HEK293 (cell line): ENCODE measurements around the gene VPS11.

Experiments used
- CTCF ChIA-PET: fragments of 350-600 bp; formaldehyde crosslinking; extraction: SDS; loops from one replicate; lab custom pipeline; 2021; ENCODE audit warnings: antibody characterized with exemption; lab: Yijun Ruan, JAX
- POLR2A ChIA-PET: fragments of 300-600 bp; formaldehyde crosslinking; extraction: SDS; loops from one replicate; lab custom pipeline; 2020; ENCODE audit warnings: antibody characterized with exemption, inconsistent platforms; lab: Yijun Ruan, JAX
- H3K27ac ChIP-seq: fragments of 200-500 bp; sonication (Bioruptor generic); 2 replicates; pipeline ENCODE4 v1.5.1; 2014; ENCODE audit warnings: low read depth, low read length, control low read depth, inconsistent platforms; ENCODE audit errors: extremely low read depth
- H3K36me3 ChIP-seq, 2 experiments: fragments of 200-500 bp in 1 of 2; sonication (Bioruptor generic) in 1 of 2; 1 replicate in 1 of 2; 2 replicates in 1 of 2; pipeline ENCODE4 v1.5.1; 2014 to 2017; ENCODE audit warnings: inconsistent platforms in 2 of 2, low read length in 2 of 2; ENCODE audit not compliant: control insufficient read depth in 2 of 2, insufficient read depth in 1 of 2
- H3K4me1 ChIP-seq: fragments of 200-500 bp; sonication (Bioruptor generic); 2 replicates; pipeline ENCODE4 v1.5.1; 2014; ENCODE audit warnings: mild to moderate bottlenecking, low read length, inconsistent platforms; ENCODE audit not compliant: control insufficient read depth, insufficient read depth
- H3K4me3 ChIP-seq: 2 replicates; pipeline ENCODE4 v1.5.1; 2011; ENCODE audit warnings: low read depth, mild to moderate bottlenecking, control low read depth, low read length, moderate library complexity
- H3K9me3 ChIP-seq: fragments of 200-500 bp; sonication (Bioruptor generic); 2 replicates; pipeline ENCODE4 v1.5.1; 2014; ENCODE audit warnings: low read depth, low read length, inconsistent platforms; ENCODE audit not compliant: control insufficient read depth, insufficient read depth
- EGR2 ChIP-seq: fragments of 450-650 bp; formaldehyde crosslinking; IDR thresholded peaks from 2 replicates; pipeline ENCODE4 v1.5.1; 2016; ENCODE audit warnings: low read depth, missing biosample characterization, missing genetic modification characterization
- KLF1 ChIP-seq: fragments of 450-650 bp; formaldehyde crosslinking; IDR thresholded peaks from 2 replicates; pipeline ENCODE4 v1.5.1; 2016; ENCODE audit warnings: missing biosample characterization, missing genetic modification characterization
- KLF8 ChIP-seq: fragments of 450-650 bp; formaldehyde crosslinking; IDR thresholded peaks from 2 replicates; pipeline ENCODE4 v1.5.1; 2016; ENCODE audit warnings: missing biosample characterization, missing genetic modification characterization
- SCRT2 ChIP-seq: fragments of 450-650 bp; formaldehyde crosslinking; IDR thresholded peaks from 2 replicates; pipeline ENCODE4 v1.5.1; 2016; ENCODE audit warnings: missing biosample characterization, missing genetic modification characterization
- SP2 ChIP-seq: fragments of 450-650 bp; formaldehyde crosslinking; IDR thresholded peaks from 2 replicates; pipeline ENCODE4 v1.5.1; 2016; ENCODE audit warnings: missing biosample characterization, missing genetic modification characterization
- ZFP37 ChIP-seq: fragments of 450-650 bp; formaldehyde crosslinking; IDR thresholded peaks from 2 replicates; pipeline ENCODE4 v1.5.1; 2016; ENCODE audit warnings: missing biosample characterization, missing genetic modification characterization
- ZFP69B ChIP-seq: fragments of 450-650 bp; formaldehyde crosslinking; IDR thresholded peaks from 2 replicates; pipeline ENCODE4 v1.5.1; 2016; ENCODE audit warnings: missing biosample characterization, missing genetic modification characterization
- ZIC2 ChIP-seq: fragments of 450-650 bp; formaldehyde crosslinking; IDR thresholded peaks from 2 replicates; pipeline ENCODE4 v1.5.1; 2016; ENCODE audit warnings: missing biosample characterization, missing genetic modification characterization
- ZNF133 ChIP-seq: fragments of 450-650 bp; formaldehyde crosslinking; IDR thresholded peaks from 2 replicates; pipeline ENCODE4 v1.5.1; 2016; ENCODE audit warnings: missing biosample characterization, missing genetic modification characterization
- ZNF23 ChIP-seq: fragments of 450-650 bp; formaldehyde crosslinking; IDR thresholded peaks from 2 replicates; pipeline ENCODE4 v1.5.1; 2016; ENCODE audit warnings: missing biosample characterization, missing genetic modification characterization, borderline replicate concordance
- ZNF248 ChIP-seq: fragments of 450-650 bp; formaldehyde crosslinking; IDR thresholded peaks from 2 replicates; pipeline ENCODE4 v1.5.1; 2017; ENCODE audit warnings: missing biosample characterization, missing genetic modification characterization
- ZNF302 ChIP-seq: fragments of 450-650 bp; formaldehyde crosslinking; IDR thresholded peaks from 2 replicates; pipeline ENCODE4 v1.5.1; 2016; ENCODE audit warnings: missing biosample characterization, missing genetic modification characterization, low read depth
- ZNF366 ChIP-seq: fragments of 450-650 bp; formaldehyde crosslinking; conservative IDR thresholded peaks from 2 replicates; pipeline ENCODE4 v1.5.1; 2016; ENCODE audit warnings: missing biosample characterization, missing genetic modification characterization
- ZNF433 ChIP-seq: fragments of 450-650 bp; formaldehyde crosslinking; IDR thresholded peaks from 2 replicates; pipeline ENCODE4 v1.5.1; 2016; ENCODE audit warnings: missing biosample characterization, missing genetic modification characterization, low read depth
- ZNF626 ChIP-seq: fragments of 450-650 bp; sonication (Bioruptor Pico); formaldehyde crosslinking; IDR thresholded peaks from 2 replicates; pipeline ENCODE4 v1.5.1; 2018; ENCODE audit warnings: missing biosample characterization, missing genetic modification characterization, inconsistent platforms
- ZNF629 ChIP-seq: fragments of 450-650 bp; formaldehyde crosslinking; IDR thresholded peaks from 2 replicates; pipeline ENCODE4 v1.5.1; 2017; ENCODE audit warnings: missing biosample characterization, missing genetic modification characterization
- ZNF843 ChIP-seq: fragments of 450-650 bp; formaldehyde crosslinking; IDR thresholded peaks from 2 replicates; pipeline ENCODE4 v1.5.1; 2016; ENCODE audit warnings: missing biosample characterization, missing genetic modification characterization
- TF ChIP-seq, protein P1 (sequence below): fragments of 450-650 bp; formaldehyde crosslinking; IDR thresholded peaks from 2 replicates; pipeline ENCODE4 v1.5.1; 2017; ENCODE audit warnings: missing biosample characterization, missing genetic modification characterization
- TF ChIP-seq, protein P2 (sequence below): fragments of 450-650 bp; formaldehyde crosslinking; IDR thresholded peaks from 2 replicates; pipeline ENCODE4 v1.5.1; 2016; ENCODE audit warnings: missing biosample characterization, missing genetic modification characterization
- TF ChIP-seq, protein P3 (sequence below): fragments of 450-650 bp; formaldehyde crosslinking; conservative IDR thresholded peaks from 2 replicates; pipeline ENCODE4 v1.5.1; 2016; ENCODE audit warnings: low read depth, missing biosample characterization, missing genetic modification characterization
- TF ChIP-seq, protein P4 (sequence below): fragments of 450-650 bp; formaldehyde crosslinking; IDR thresholded peaks from 2 replicates; pipeline ENCODE4 v1.5.1; 2016; ENCODE audit warnings: missing biosample characterization, missing genetic modification characterization
- TF ChIP-seq, protein P5 (sequence below): fragments of 450-650 bp; formaldehyde crosslinking; IDR thresholded peaks from 2 replicates; pipeline ENCODE4 v1.5.1; 2016; ENCODE audit warnings: missing biosample characterization, missing genetic modification characterization

The VPS11 gene

DNA sequence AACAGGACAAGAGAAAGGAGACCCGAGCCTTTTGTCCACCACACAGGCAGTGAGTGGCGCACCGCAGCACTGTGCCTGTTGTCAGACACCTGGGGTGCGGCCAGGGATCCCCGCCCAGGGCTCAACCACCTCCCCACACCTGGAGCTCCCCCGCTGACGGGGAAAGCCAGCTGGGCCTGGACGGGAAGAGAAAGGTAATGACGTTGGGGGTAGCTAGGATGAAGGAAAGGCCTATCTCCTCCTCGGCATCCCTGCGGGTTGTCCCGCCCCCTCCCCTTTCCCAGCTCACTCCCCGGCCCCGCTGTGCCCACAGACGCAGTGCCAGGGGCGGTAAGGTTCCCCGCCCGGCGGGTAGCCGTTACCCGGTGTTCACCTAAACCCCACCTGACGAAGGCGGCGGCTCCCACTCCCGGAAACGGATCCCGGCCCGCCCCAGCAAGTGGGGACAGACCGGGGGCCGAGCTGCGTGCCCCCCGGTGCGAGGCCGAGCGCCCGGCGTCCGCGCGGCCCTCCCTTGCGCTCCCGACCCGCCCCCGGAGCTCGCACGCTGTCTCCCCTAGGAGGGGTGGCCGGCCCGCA is 11.1 kb upstream of the VPS11 start (continued):
- TF ChIP-seq SP2 (tag by site-specific recombination) (peak; percentile 63), EGR2 (tag by site-specific recombination) (peak; percentile 53), ZNF248 (tag by site-specific recombination) (no peak), ZIC2 (peak; percentile 77)
- TF ChIP-seq, protein P1, sequence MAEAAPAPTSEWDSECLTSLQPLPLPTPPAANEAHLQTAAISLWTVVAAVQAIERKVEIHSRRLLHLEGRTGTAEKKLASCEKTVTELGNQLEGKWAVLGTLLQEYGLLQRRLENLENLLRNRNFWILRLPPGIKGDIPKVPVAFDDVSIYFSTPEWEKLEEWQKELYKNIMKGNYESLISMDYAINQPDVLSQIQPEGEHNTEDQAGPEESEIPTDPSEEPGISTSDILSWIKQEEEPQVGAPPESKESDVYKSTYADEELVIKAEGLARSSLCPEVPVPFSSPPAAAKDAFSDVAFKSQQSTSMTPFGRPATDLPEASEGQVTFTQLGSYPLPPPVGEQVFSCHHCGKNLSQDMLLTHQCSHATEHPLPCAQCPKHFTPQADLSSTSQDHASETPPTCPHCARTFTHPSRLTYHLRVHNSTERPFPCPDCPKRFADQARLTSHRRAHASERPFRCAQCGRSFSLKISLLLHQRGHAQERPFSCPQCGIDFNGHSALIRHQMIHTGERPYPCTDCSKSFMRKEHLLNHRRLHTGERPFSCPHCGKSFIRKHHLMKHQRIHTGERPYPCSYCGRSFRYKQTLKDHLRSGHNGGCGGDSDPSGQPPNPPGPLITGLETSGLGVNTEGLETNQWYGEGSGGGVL (tag by site-specific recombination): peak; percentile 56; the same call in 1 of the 2 replicates
- TF ChIP-seq, protein P2, sequence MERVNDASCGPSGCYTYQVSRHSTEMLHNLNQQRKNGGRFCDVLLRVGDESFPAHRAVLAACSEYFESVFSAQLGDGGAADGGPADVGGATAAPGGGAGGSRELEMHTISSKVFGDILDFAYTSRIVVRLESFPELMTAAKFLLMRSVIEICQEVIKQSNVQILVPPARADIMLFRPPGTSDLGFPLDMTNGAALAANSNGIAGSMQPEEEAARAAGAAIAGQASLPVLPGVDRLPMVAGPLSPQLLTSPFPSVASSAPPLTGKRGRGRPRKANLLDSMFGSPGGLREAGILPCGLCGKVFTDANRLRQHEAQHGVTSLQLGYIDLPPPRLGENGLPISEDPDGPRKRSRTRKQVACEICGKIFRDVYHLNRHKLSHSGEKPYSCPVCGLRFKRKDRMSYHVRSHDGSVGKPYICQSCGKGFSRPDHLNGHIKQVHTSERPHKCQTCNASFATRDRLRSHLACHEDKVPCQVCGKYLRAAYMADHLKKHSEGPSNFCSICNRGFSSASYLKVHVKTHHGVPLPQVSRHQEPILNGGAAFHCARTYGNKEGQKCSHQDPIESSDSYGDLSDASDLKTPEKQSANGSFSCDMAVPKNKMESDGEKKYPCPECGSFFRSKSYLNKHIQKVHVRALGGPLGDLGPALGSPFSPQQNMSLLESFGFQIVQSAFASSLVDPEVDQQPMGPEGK (tag by site-specific recombination): peak; percentile 32; the same call in 1 of the 2 replicates

DNA sequence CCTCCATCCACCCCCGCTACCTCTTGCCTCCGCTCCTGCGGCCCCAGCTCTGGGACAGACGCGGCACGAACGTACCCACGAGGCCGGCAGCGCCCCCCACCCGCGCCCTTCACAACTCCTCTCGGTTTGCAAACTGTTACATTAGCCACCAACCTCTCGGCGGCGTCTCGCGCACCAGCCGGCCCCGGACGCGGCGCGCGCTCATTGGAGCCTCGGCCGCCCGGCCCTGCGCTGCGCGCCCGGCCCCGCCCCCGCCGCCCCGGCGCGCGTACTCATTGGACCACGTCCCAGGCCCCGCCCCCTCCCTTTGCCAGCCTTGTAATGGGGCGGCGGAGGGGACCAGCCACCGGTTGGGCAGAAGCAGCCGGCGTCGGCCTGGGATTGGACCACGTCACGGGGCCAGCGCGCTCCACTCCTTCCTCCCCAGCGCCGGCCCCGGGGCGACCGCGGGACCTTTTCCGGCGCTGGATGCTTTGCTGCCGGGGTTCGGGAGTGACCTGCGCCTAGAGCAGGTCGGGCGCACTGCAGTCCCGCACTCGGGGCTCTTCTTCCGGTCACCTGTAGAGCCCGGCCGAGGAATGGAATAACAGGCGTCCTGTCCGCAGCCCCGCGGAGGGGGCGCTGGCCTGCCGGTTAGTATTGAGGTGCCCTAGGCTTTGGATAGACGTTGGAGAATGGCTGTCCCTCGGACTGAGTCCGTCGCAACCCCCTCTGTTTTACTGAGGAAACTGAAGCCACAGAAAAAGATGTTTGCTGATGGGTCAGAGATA is 10.4 kb upstream of the VPS11 start, which contains the start of gene HYOU1:
Gene HYOU1, minus strand, starts transcription at position 206 of the 770 bp plus-strand sequence. CDS start 1,045 bp downstream, outside the sequence.
- H3K27ac ChIP-seq: peak within 1 kb of the TSS; percentile 72; the same call in 1 of the 2 replicates
- ChIA-PET CTCF (interaction anchor here (0.7 to 1.5 kb wide), 4 partner anchors 11 to 281 kb away, joined by 3 to 6 read pairs (median 4); partner anchors contain the start of gene VPS11), POLR2A (interaction anchor here (0.5 to 4.0 kb wide), 17 partner anchors 9 to 91 kb away, joined by 3 to 20 read pairs (median 4); partner anchors contain the start of genes C2CD2L, DPAGT1, HINFP and HMBS)
- peaks cover 4 to 37% of the 10 kb centered on the region in 2 experiments; a peak in 1 of 3 replicates for H3K36me3 ChIP-seq
- H3K4me1 ChIP-seq: no peaks in the 10 kb centered on the region
- peak within 1 kb of the TSS; percentile 85 for H3K4me3 ChIP-seq
- H3K9me3 ChIP-seq: no peaks in the 10 kb centered on the region
- TF ChIP-seq ZFP37 (tag by site-specific recombination) (no peak), ZNF629 (peak; percentile 36; the same call in 1 of the 2 replicates), ZNF366 (tag by site-specific recombination) (no peak), KLF8 (tag by site-specific recombination) (peak; percentile 33; the same call in 1 of the 2 replicates), ZNF23 (tag by site-specific recombination) (no peak), KLF1 (no peak), SCRT2 (tag by site-specific recombination) (peak; percentile 92), ZNF133 (tag by site-specific recombination) (no peak), ZNF626 (no peak), ZNF843 (tag by site-specific recombination) (no peak), ZFP69B (no peak; the same call in 1 of the 2 replicates), ZNF433 (tag by site-specific recombination) (no peak), ZNF302 (tag by site-specific recombination) (no peak)
- TF ChIP-seq, protein P3, sequence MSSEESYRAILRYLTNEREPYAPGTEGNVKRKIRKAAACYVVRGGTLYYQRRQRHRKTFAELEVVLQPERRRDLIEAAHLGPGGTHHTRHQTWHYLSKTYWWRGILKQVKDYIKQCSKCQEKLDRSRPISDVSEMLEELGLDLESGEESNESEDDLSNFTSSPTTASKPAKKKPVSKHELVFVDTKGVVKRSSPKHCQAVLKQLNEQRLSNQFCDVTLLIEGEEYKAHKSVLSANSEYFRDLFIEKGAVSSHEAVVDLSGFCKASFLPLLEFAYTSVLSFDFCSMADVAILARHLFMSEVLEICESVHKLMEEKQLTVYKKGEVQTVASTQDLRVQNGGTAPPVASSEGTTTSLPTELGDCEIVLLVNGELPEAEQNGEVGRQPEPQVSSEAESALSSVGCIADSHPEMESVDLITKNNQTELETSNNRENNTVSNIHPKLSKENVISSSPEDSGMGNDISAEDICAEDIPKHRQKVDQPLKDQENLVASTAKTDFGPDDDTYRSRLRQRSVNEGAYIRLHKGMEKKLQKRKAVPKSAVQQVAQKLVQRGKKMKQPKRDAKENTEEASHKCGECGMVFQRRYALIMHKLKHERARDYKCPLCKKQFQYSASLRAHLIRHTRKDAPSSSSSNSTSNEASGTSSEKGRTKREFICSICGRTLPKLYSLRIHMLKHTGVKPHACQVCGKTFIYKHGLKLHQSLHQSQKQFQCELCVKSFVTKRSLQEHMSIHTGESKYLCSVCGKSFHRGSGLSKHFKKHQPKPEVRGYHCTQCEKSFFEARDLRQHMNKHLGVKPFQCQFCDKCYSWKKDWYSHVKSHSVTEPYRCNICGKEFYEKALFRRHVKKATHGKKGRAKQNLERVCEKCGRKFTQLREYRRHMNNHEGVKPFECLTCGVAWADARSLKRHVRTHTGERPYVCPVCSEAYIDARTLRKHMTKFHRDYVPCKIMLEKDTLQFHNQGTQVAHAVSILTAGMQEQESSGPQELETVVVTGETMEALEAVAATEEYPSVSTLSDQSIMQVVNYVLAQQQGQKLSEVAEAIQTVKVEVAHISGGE (tag by site-specific recombination): peak; percentile 72
- TF ChIP-seq, protein P4, sequence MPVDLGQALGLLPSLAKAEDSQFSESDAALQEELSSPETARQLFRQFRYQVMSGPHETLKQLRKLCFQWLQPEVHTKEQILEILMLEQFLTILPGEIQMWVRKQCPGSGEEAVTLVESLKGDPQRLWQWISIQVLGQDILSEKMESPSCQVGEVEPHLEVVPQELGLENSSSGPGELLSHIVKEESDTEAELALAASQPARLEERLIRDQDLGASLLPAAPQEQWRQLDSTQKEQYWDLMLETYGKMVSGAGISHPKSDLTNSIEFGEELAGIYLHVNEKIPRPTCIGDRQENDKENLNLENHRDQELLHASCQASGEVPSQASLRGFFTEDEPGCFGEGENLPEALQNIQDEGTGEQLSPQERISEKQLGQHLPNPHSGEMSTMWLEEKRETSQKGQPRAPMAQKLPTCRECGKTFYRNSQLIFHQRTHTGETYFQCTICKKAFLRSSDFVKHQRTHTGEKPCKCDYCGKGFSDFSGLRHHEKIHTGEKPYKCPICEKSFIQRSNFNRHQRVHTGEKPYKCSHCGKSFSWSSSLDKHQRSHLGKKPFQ (tag by site-specific recombination): no peak
- TF ChIP-seq, protein P5, sequence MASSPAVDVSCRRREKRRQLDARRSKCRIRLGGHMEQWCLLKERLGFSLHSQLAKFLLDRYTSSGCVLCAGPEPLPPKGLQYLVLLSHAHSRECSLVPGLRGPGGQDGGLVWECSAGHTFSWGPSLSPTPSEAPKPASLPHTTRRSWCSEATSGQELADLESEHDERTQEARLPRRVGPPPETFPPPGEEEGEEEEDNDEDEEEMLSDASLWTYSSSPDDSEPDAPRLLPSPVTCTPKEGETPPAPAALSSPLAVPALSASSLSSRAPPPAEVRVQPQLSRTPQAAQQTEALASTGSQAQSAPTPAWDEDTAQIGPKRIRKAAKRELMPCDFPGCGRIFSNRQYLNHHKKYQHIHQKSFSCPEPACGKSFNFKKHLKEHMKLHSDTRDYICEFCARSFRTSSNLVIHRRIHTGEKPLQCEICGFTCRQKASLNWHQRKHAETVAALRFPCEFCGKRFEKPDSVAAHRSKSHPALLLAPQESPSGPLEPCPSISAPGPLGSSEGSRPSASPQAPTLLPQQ (tag by site-specific recombination): 0 out of 2 replicates have a peak, but pooled peaks have one; percentile 10
